ENCODE data around the gene CDC20B. TPM values are rescaled to one million over a fixed set of nuclear protein-coding genes. Genes with fewer than 3 reads are reported as not detected.
A peak's percentile ranks its signal among the peaks of the same experiment; 100 is the strongest.

Gene CDC20B
- total and polyA plus RNA-seq, 2 experiments from 2014 or later, result 0.39 to 0.45 TPM

GRCh38 chr5:55173687-55174230 is 782 bp upstream of the CDC20B start:
- Histone ChIP-seq H3K27ac (no peak overlapping the region), H3K4me3 (peak overlapping the region; percentile 39), H3K9me3 (ENCODE audit: low read depth) (no peaks in the 10 kb centered on the region), H3K36me3 (no peaks in the 10 kb centered on the region), H3K27me3 (peaks cover 58% of the 10 kb centered on the region), H3K4me1 (ENCODE audit: low read depth) (peaks cover 4% of the 10 kb centered on the region)
- TF ChIP-seq CTCF (IDR thresholded peaks at IDR 0.05; ENCODE audit: low read depth, low read length), result no peak
- no peak for DNase-seq (ENCODE audit: low read depth in 1 of 2, low spot score in 1 of 2)

GRCh38 chr5:55172051-55172899 is 702 bp downstream of the CDC20B start:
- no peak overlapping the region for H3K27ac ChIP-seq
- H3K36me3 ChIP-seq, result no peaks in the 10 kb centered on the region
- peak overlapping the region; percentile 39 for H3K4me3 ChIP-seq
- H3K9me3 ChIP-seq (ENCODE audit: low read depth), result no peaks in the 10 kb centered on the region
- H3K4me1 ChIP-seq (ENCODE audit: low read depth), result peaks cover 4% of the 10 kb centered on the region
- H3K27me3 ChIP-seq, result peaks cover 44% of the 10 kb centered on the region
- peak; percentile 82 to 88 for DNase-seq (ENCODE audit: low read depth in 1 of 2, low spot score in 1 of 2)
- TF ChIP-seq CTCF (IDR thresholded peaks at IDR 0.05; ENCODE audit: low read depth, low read length), result peak; percentile 74

- DNase-seq (ENCODE audit: low read depth in 1 of 2, low spot score in 1 of 2), result no peak
- H3K27me3 ChIP-seq, result peaks cover 36% of the 10 kb centered on the region
- no peak overlapping the region for H3K27ac ChIP-seq
- H3K4me1 ChIP-seq (ENCODE audit: low read depth), result peaks cover 4% of the 10 kb centered on the region
- no peak overlapping the region for H3K4me3 ChIP-seq
- no peak for TF ChIP-seq CTCF (IDR thresholded peaks at IDR 0.05; ENCODE audit: low read depth, low read length)
- no peaks in the 10 kb centered on the region for H3K36me3 ChIP-seq
- H3K9me3 ChIP-seq (ENCODE audit: low read depth), result no peaks in the 10 kb centered on the region
Observed at GRCh38 chr5:55171471-55171870, 1.5 kb downstream of the CDC20B start.

GRCh38 chr5:55162666-55163065 is 10.3 kb downstream of the CDC20B start:
- Histone ChIP-seq H3K36me3 (peaks cover 8% of the 10 kb centered on the region), H3K9me3 (ENCODE audit: low read depth) (no peaks in the 10 kb centered on the region), H3K27ac (no peak overlapping the region), H3K4me1 (ENCODE audit: low read depth) (no peaks in the 10 kb centered on the region), H3K4me3 (no peak overlapping the region), H3K27me3 (no peaks in the 10 kb centered on the region)
- no peak for TF ChIP-seq CTCF (IDR thresholded peaks at IDR 0.05; ENCODE audit: low read depth, low read length)
- DNase-seq (ENCODE audit: low read depth in 1 of 2, low spot score in 1 of 2), result no peak

GRCh38 chr5:55160493-55161209 is 12.3 kb downstream of the CDC20B start:
- H3K36me3 ChIP-seq, result peaks cover 8% of the 10 kb centered on the region
- no peaks in the 10 kb centered on the region for H3K4me1 ChIP-seq (ENCODE audit: low read depth)
- no peaks in the 10 kb centered on the region for H3K9me3 ChIP-seq (ENCODE audit: low read depth)
- no peak for TF ChIP-seq CTCF (IDR thresholded peaks at IDR 0.05; ENCODE audit: low read depth, low read length)
- H3K27me3 ChIP-seq, result no peaks in the 10 kb centered on the region
- peak; percentile 47 to 96 for DNase-seq (ENCODE audit: low read depth in 1 of 2, low spot score in 1 of 2)
- H3K27ac ChIP-seq, result peak overlapping the region; percentile 85
- peak overlapping the region; percentile 69 for H3K4me3 ChIP-seq

Data from cardiac muscle cell (in vitro differentiated cells and primary cell).